HUDEP-2 (cell line): Measurements from ENCODE around the gene HYPK.
"Not testable (repeated sequence)": the region's sequence is repeated elsewhere in the genome, so short reads cannot be mapped to it uniquely, and the experiment has no call there.

Experiments
- DNase-seq, 76 experiments: peaks; one replicate each; lab custom pipeline; 2025; ENCODE audit not compliant: unreplicated experiment in 76 of 76; lab: John Stamatoyannopoulos, UW

HYPK gene

DNA sequence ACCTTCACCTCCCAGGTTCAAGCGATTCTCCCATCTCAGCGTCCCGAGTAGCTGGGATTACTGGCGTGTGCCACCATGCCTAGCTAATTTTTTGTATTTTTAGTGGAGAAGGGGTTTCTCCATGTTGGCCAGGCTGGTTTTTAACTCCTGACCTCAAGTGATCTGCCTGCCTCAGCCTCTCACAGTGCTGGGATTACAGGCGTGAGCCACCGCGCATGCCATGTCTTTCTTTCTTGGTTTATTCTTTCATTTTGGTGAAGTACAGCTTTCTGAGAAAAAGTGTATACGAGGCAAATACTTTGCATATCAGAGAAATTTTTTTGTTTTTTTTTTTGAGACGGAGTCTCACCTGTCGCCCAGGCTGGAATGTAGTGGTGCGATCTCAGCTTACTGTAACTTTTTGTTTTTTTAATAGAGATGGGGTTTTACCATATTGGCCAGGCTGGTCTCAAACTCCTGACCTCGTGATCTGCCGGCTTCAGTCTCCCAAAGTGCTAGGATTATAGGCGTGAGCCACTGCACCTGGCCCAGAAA, 31.2 kb downstream of the HYPK start:
- not testable (repeated sequence) for DNase-seq

DNA sequence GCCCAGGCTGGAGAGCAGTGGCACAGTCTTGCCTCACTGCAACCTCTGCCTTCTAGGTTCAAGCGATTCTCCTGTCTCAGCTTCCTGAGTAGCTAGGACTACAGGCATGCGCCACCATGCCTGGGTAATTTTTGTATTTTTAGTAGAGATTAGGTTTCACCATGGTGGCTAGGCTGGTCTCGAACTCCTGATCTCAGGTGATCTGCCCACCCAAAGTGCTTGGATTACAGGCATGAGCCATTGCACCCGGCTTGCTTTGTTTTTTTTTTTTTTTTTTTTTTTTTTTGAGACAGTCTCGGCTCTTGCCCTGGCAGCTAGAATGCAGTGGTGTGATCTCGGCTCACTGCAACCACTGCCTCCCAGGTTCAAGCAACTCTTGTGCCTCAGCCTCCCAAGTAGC, 32.1 kb downstream of the HYPK start:
- DNase-seq, result not testable (repeated sequence)

DNA sequence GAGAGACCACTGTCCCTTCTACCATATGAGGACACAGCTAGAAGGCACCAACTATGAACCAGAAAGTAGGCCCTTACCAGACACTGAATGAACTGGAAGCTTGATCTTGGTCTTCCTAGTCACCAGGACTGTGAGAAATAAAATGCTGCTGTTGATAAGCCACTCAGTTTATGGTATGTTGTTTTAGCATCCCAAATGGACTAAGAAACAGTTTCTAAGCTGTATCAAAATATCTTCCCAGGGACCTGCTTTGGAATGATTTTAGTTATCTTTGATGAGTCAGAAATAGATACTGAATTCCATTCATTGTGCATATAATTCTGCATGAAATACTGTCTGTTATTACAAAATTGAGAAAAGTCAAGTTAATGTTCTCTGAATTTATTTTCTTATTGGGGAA, 45.0 kb downstream of the HYPK start:
- no peak for DNase-seq

DNA sequence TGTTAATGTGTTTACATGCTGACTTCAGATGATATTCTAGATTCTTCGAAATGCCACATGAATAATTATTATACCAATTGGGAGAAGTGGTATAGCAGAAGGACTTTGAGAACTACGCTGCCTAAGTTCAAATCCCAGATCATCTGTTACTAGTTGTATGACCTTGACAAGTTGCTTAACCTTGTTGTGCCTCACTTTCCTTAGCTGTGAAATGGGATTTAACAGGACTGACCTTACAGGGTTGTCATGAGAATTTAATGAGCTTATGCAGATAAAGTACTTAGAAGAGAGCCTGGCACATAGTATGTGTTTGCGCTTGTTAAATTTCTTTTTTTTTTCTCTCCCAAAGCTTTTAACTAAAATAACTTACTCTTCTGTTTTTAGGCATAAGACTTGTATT, 50.9 kb downstream of the HYPK start:
- DNase-seq, result no peak

DNA sequence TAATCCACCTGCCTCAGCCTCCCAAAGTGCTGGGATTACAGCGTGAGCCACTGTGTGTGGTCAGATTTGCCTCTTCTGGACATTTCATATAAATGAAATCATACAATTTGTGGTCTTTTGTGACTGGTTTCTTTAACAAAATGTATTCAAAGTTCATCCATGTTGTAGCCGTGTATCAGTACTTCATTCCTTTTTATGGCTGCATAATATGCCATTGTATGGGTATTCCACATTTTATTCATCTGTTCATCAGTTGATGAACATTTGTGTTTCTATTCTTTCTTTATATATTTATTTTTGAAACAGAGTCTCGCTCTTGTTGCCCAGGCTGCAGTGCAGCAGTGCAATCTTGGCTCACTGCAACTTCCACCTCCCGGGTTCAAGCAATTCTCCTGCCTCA, 52.2 kb downstream of the HYPK start:
- DNase-seq, result no peak
